Panc1 (cell line): ENCODE data around the gene TNRC6C. TPM values are rescaled to one million over a fixed set of nuclear protein-coding genes. Genes with fewer than 3 reads are reported as not detected.

Experiments
- ATAC-seq: fragments of 200-7000 bp; cut with Tn5 transposase; 2 replicates; pipeline ENCODE4 v1.9.1; 2020; ENCODE audit warnings: mild to moderate bottlenecking, moderate library complexity
- BruUV-seq: library from RNA; stranded (reverse); fragments of 400-500 nt; replicated peaks from 2 replicates; lab custom pipeline; 2021; lab: Mats Ljungman, UMichigan
- CTCF ChIA-PET: fragments of 300-600 bp; sonication (Branson Sonifier 250); formaldehyde crosslinking; loops from one replicate; lab custom pipeline; 2022; ENCODE audit warnings: antibody characterized with exemption; lab: Charles Lee
- POLR2A ChIA-PET: fragments of 300-600 bp; sonication (Branson Sonifier 250); formaldehyde crosslinking; loops from one replicate; lab custom pipeline; 2022; ENCODE audit warnings: antibody characterized with exemption; lab: Charles Lee
- DNase-seq: peaks from one replicate; pipeline ENCODE4 v3.0.0-alpha.2; 2010; ENCODE audit warnings: low read depth, low spot score
- H3K27ac ChIP-seq: 2 replicates; pipeline ENCODE4 v1.5.1; 2011; ENCODE audit warnings: mild to moderate bottlenecking, low read length, inconsistent platforms
- H3K27me3 ChIP-seq: fragments of 200-500 bp; sonication (Bioruptor generic); 2 replicates; pipeline ENCODE4 v1.6.0; 2014; ENCODE audit warnings: low read length, inconsistent platforms; ENCODE audit not compliant: control insufficient read depth, insufficient read depth
- H3K36me3 ChIP-seq: fragments of 200-500 bp; sonication (Bioruptor generic); 2 replicates; pipeline ENCODE4 v1.5.1; 2014; ENCODE audit warnings: inconsistent platforms, mild to moderate bottlenecking, low read length, moderate library complexity; ENCODE audit not compliant: control insufficient read depth, insufficient read depth
- H3K4me1 ChIP-seq: 2 replicates; pipeline ENCODE4 v1.5.1; 2011; ENCODE audit warnings: inconsistent platforms, mild to moderate bottlenecking, low read length, moderate library complexity; ENCODE audit not compliant: control insufficient read depth, insufficient read depth
- H3K4me3 ChIP-seq, 2 experiments: 2 replicates each; pipeline ENCODE4 v1.5.1; 2011 to 2012; ENCODE audit warnings: low read depth in 2 of 2, low read length in 2 of 2, mild to moderate bottlenecking in 2 of 2, inconsistent platforms in 1 of 2, moderate library complexity in 1 of 2
- H3K9me3 ChIP-seq: fragments of 200-500 bp; sonication (Bioruptor generic); 2 replicates; pipeline ENCODE4 v1.5.1; 2014; ENCODE audit warnings: low read depth, mild to moderate bottlenecking, inconsistent platforms, low read length, moderate library complexity; ENCODE audit not compliant: control insufficient read depth, insufficient read depth
- CTCF ChIP-seq: fragments of 450-650 bp; IDR thresholded peaks from 2 replicates; pipeline ENCODE4 v1.5.1; 2017; ENCODE audit warnings: mild to moderate bottlenecking
- POLR2AphosphoS5 ChIP-seq: IDR thresholded peaks from 2 replicates; pipeline ENCODE4 v1.6.1; 2012; ENCODE audit warnings: mild to moderate bottlenecking, low read depth, low read length, moderate library complexity
- REST ChIP-seq, 2 experiments: IDR thresholded peaks; 2 replicates each; pipeline ENCODE4 v1.6.1; 2011 to 2012; ENCODE audit warnings: low read depth in 2 of 2, control low read depth in 1 of 2, low read length in 1 of 2, mild to moderate bottlenecking in 1 of 2, moderate library complexity in 1 of 2; ENCODE audit not compliant: insufficient read depth in 1 of 2
- SIN3A ChIP-seq: IDR thresholded peaks from 2 replicates; pipeline ENCODE4 v1.6.1; 2012; ENCODE audit warnings: low read depth, mild to moderate bottlenecking, low read length, moderate library complexity, borderline replicate concordance; ENCODE audit not compliant: insufficient read depth
- TCF7L2 ChIP-seq: IDR thresholded peaks from 2 replicates; pipeline ENCODE4 v1.6.1; 2011; ENCODE audit warnings: mild to moderate bottlenecking, low read depth, low read length, inconsistent platforms
- in situ Hi-C: cut with HindIII; loops from 2 replicates; pipeline ENCODE4 v1.10.0; 2016; ENCODE audit warnings: low sequenced_read_pairs, low pct_unique_long_range_greater_than_20kb
- intact Hi-C: fragments of 100-400 bp; cut with micrococcal nuclease; formaldehyde crosslinking; loops from one replicate; pipeline ENCODE4 v1.10.0; 2022; ENCODE audit not compliant: unreplicated experiment
- total RNA-seq: library from RNA; stranded (reverse); gene quantifications from one replicate; pipeline ENCODE4 v1.2.1, GENCODE V29; 2021; ENCODE audit not compliant: unreplicated experiment

TNRC6C gene
- total RNA-seq, 1 experiment from 2014 or later = 10.1 TPM

GRCh38 chr17:78101542-78101941, 143.0 kb downstream of the TNRC6C start:
- no peak for DNase-seq
- H3K36me3 ChIP-seq = no peaks in the 10 kb centered on the region
- H3K27ac ChIP-seq = no peak overlapping the region
- TF ChIP-seq SIN3A (no peak), CTCF (no peak), REST (IDR thresholded peaks at IDR 0.05; ENCODE audit: insufficient read depth in 1 of 2, low read depth in 2 of 2, low read length in 1 of 2) (no peak), TCF7L2 (no peak), POLR2AphosphoS5 (no peak)
- POLR2A ChIA-PET = no interaction called here
- H3K9me3 ChIP-seq = no peaks in the 10 kb centered on the region
- H3K4me1 ChIP-seq = no peaks in the 10 kb centered on the region
- no TSS peak for BruUV-seq
- H3K4me3 ChIP-seq = no peak overlapping the region
- CTCF ChIA-PET = no interaction called here
- intact Hi-C loops = no loop called here
- no peaks in the 10 kb centered on the region for H3K27me3 ChIP-seq
- ATAC-seq = no peak
- in situ Hi-C loops = no loop called here

GRCh38 chr17:78103311-78103710, 144.8 kb downstream of the TNRC6C start:
- in situ Hi-C loops (no loop called here), intact Hi-C loops (no loop called here)
- Histone ChIP-seq H3K9me3 (no peaks in the 10 kb centered on the region), H3K4me3 (no peak overlapping the region), H3K36me3 (no peaks in the 10 kb centered on the region), H3K27ac (no peak overlapping the region), H3K27me3 (no peaks in the 10 kb centered on the region), H3K4me1 (no peaks in the 10 kb centered on the region)
- BruUV-seq = no TSS peak
- TF ChIP-seq REST (IDR thresholded peaks at IDR 0.05; ENCODE audit: insufficient read depth in 1 of 2, low read depth in 2 of 2, low read length in 1 of 2) (no peak), TCF7L2 (no peak), POLR2AphosphoS5 (no peak), CTCF (no peak), SIN3A (no peak)
- ATAC-seq (no peak), DNase-seq (no peak)
- ChIA-PET CTCF (interaction anchor here (1.5 kb wide), 1 partner anchor 18 kb away, joined by 6 read pairs; no protein-coding TSS in a partner anchor), POLR2A (interaction anchor here (0.5 kb wide), 1 partner anchor 145 kb away, joined by 4 read pairs; no protein-coding TSS in a partner anchor)
